Measurements from ENCODE around the gene PSMD11.
"Not testable (repeated sequence)": the region's sequence is repeated elsewhere in the genome, so short reads cannot be mapped to it uniquely, and the experiment has no call there.

The PSMD11 gene

GRCh38 chr17:32516940-32517701 is 72.8 kb downstream of the PSMD11 start:
- no peak for DNase-seq

- no peak for DNase-seq
These were observed 73.7 kb downstream of the PSMD11 start for GRCh38 chr17:32517982-32518381.

GRCh38 chr17:32518646-32519227 is 74.4 kb downstream of the PSMD11 start:
- DNase-seq = no peak

- no peak for DNase-seq
These were observed 75.2 kb downstream of the PSMD11 start for GRCh38 chr17:32519228-32520103.

- no peak for DNase-seq
These were observed 75.9 kb downstream of the PSMD11 start for GRCh38 chr17:32520104-32520701.

GRCh38 chr17:32520737-32521404 is 76.6 kb downstream of the PSMD11 start:
- no peak for DNase-seq

GRCh38 chr17:32523017-32523680 is 78.8 kb downstream of the PSMD11 start:
- DNase-seq = no peak

GRCh38 chr17:32523827-32524552 is 79.7 kb downstream of the PSMD11 start:
- DNase-seq = no peak

GRCh38 chr17:32524553-32524880 is 80.2 kb downstream of the PSMD11 start:
- DNase-seq = not testable (repeated sequence)

GRCh38 chr17:32525122-32525521 is 80.8 kb downstream of the PSMD11 start:
- no peak for DNase-seq

GRCh38 chr17:32527146-32527545 is 82.8 kb downstream of the PSMD11 start:
- no peak for DNase-seq

GRCh38 chr17:32528825-32529224 is 84.5 kb downstream of the PSMD11 start:
- no peak for DNase-seq

GRCh38 chr17:32529604-32530003 is 85.3 kb downstream of the PSMD11 start:
- DNase-seq = no peak
